Left cardiac atrium (tissue), 4 donors: ENCODE results near the gene ARPC1B. TPM values are rescaled to one million over a fixed set of nuclear protein-coding genes. Genes with fewer than 3 reads are reported as not detected.
"Not testable (repeated sequence)": the region's sequence is repeated elsewhere in the genome, so short reads cannot be mapped to it uniquely, and the experiment has no call there.

ENCODE experiments used
- ATAC-seq, 2 donors: fragments of 200-7000 bp; cut with Tn5 transposase; one replicate each; pipeline ENCODE4 v1.9.1; 2020; ENCODE audit warnings: mild to moderate bottlenecking in 2 of 2, moderate library complexity in 2 of 2
- DNase-seq: peaks from one replicate; pipeline ENCODE4 v3.0.0-alpha.2; 2020
- intact Hi-C, 2 donors: fragments of 100-400 bp; cut with DNase I; formaldehyde crosslinking; loops; one replicate each; pipeline versions ENCODE4 v1.14.1 to v1.15.1; 2022 to 2023
- long read RNA-seq: library from polyadenylated mRNA; unstranded; transcript quantifications from one replicate; pipeline ENCODE4 v2.0.0, GENCODE V29; 2021
- total RNA-seq, 2 donors: library from RNA; stranded (reverse); fragmentation: NEBNext Ultra II Directional; extraction: Animal tissue kit (Norgen Biotek cat#: 25700); gene quantifications; one replicate each; pipeline ENCODE4 v1.2.1, GENCODE V29; 2021
- donor health status: DM: no; HTN: yes; CAD: no.
- donor health status: DM: no; HTN: yes; CAD: no; lungs with severe emphysema.
- donor health status: DM: yes; HTN: yes; CAD: no.
- donor health status: Dilated cardiomyopathy.

The ARPC1B gene
- total RNA-seq, result 10 to 100 TPM; 71.7 to 88.0 TPM
- long read RNA-seq, transcript ARPC1B-201 (10 exons, 1,564 nt), result major isoform, 89 of 107 reads
- long read RNA-seq, partial matches to known transcripts, result 4 of 107 reads
- long read RNA-seq, other reads (novel, unspliced or antisense), result 8 of 107 reads

DNA sequence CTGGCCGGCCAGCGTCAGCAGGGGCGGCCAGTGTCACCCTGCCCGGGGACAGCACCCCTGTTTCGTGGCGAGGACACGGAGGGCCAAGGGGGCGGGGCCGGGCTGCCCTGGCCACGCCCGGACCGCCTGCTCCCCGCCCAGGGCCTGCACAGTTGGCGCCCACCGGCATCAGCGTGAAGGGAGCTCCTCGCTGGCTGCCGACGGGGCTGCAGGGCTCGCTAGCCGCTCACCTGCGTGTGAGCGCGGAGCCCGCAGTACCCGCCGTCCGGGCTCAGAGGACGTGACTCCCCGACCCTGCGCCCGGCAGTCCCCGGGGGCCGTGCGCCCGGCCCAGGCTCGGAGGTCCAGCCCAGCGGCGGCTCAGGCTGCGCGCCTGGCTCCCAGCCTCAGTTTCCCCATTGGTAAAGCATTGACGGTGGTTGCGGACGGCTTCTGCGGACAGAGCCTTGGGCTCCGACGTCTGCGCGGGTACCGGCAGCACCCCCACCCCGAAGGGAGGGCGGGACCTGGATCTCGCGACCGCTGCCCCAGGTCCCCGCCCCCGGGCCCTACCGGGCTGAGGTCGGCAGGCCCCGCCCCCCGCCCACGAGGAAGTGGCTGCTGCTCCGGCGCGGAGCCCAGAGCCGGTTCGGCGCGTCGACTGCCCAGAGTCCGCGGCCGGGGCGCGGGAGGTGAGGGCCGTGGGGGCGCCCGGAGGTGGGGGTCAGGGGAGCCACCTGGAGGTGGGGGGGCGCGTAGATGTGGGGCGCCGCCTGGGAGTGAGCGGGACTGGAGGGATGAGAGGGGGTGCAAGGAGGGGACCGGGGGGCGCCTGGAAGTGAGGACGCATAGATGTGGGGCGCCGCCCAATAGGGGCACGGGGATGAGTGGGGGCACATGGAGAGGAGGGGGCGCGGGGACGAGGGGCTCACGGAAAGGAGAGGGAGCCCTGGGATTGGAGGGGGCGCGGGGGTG lies at the start of gene ARPC1B:
TSS of gene ARPC1B (plus strand) at position 620 of the 954 bp plus-strand sequence. CDS start 10,985 bp downstream, outside the sequence.
- peak; percentile 92 for DNase-seq
- ATAC-seq, result peak; percentile 84 to 89
- intact Hi-C loops, result no loop called here

DNA sequence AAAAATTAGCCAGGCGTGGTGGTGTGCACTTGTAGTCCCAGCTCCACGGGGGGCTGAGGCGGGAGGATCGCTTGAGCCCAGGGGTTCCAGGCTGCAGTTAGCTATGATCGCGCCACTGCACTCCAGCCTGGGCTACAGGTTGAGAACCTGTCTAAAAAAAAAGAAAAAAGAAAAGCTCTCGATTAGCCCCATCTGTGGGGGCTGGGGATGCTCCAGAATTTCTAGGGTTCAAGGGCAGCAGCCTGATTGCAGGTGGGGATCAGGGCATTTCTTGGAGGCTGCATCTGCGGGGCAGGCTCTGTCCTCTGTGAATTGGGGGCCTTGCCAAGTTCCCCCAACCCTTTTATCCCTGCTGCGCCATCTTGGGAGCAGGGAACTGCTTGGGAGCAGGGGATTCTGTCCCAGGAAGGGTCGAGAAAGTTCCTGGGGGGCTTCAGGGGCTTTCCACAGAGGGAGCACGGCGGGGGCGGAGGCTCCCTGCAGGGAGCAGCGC lies 49.5 kb upstream of the ARPC1B start:
- intact Hi-C loops, result no loop called here
- DNase-seq (no peak), ATAC-seq (peak in 1 of 2 donors; percentile 4)

DNA sequence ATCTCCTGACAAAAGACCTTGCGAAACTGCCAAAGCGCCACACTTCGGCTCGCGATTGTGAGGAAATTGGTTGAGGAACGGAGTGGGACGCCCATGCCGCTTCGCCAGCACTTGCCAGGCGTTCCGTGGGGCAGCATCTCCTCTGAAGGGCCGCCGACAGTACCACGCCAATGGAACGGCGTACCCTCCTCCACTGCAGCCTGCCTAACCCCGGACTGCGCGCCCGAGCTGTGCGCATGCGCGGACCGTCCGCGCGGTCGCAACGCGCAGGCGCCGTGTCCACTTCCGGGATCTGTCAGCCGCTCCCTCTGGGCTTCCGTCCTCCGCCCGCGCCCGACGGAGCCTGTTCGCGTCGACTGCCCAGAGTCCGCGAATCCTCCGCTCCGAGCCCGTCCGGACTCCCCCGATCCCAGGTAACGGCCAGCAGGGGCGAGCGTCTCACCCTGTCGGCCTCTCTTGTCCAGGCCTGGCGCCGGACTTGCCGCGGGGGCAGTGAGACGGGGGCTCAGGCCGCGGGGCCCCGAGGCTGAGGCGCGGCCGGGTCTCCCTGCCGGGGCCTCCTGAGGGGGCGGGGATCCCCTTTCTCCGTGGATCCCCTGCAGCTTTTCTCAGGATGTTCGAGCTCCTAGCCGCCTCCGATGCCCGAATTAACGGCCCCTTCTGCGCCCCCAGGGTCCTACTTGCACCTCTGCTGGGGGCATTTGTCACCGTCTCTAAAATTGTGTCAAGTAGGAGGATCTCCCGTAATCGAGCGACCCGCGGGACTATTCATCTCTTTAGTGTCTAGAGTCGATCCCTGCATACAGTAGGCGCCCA lies 48.7 kb upstream of the ARPC1B start, which contains the start of gene ARPC1A:
TSS of gene ARPC1A (plus strand) at position 307 of the 816 bp plus-strand sequence. CDS start 7,456 bp downstream, outside the sequence.
- intact Hi-C loops, result no loop called here
- ATAC-seq, result peak; percentile 97
- DNase-seq, result peak; percentile 93

DNA sequence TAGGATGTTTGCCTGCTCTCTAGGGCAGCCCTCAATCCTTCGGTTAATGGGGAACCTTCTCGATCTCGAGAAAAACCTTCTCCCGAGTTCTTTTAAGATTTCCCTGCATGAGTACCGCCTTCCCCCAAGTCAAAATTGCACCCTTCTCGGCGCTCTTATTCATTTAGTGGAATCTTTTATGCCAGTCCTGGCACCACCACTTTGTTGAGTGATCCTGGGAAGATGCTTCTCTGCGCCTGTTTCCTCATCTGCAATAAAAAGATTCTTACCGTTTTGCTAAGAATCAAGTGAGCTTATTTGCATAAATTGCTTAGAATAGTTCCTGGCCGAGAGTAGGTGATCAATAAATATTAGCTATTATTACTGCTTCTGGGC lies 48.1 kb upstream of the ARPC1B start:
- ATAC-seq (no peak), DNase-seq (no peak)
- intact Hi-C loops, result no loop called here

DNA sequence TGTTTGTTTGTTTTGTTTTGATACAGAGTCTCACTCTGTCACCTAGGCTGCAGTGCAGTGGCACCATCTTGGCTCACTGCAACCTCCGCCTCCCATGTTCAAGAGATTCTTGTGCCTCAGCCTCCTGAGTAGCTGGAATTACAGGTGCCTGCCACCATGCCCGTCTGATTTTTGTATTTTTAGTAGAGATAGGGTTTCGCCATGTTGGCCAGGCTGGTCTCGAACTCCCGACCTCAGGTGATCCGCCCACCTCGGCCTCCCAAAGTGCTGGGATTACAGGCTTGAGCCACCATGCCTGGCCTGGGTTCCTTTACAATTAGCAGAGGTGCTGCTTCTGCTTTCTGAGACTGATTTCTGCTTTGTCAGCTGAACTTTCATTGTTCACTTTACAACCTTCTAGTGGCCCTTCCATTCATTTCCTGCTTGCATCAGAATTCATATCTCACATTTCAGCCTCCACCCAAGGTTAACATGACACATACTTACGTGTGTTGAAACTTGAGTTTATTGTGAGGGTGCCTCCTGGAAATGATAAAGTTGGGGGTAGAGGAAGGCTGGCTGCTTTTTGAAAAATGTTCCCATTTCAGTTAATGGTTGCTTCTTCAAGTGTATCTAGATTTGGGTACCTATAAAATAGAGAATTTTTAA lies 44.1 kb upstream of the ARPC1B start:
- DNase-seq, intact Hi-C loops: not testable (repeated sequence)
- ATAC-seq, result peak in 1 of 2 donors; percentile 35

DNA sequence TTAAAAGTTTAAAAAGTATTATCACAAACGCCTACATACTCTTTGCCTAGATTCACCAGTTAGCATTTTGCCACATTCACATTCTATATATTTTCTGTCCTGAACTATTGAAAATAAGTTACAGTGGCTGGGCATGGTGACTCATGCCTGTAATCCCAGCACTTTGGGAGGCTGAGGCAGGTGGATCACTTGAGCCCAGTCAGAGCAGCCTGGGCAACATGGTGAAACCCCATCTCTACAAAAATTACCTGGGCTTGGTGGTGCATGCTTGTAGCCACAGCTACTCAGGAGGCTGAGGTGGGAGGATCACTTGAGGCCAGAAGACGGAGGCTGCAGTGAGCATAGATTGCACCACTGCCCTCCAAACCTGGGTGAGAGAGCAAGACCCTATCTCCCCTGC lies 43.5 kb upstream of the ARPC1B start:
- DNase-seq (no peak), ATAC-seq (peak in 1 of 2 donors; percentile 25)
- intact Hi-C loops, result no loop called here

DNA sequence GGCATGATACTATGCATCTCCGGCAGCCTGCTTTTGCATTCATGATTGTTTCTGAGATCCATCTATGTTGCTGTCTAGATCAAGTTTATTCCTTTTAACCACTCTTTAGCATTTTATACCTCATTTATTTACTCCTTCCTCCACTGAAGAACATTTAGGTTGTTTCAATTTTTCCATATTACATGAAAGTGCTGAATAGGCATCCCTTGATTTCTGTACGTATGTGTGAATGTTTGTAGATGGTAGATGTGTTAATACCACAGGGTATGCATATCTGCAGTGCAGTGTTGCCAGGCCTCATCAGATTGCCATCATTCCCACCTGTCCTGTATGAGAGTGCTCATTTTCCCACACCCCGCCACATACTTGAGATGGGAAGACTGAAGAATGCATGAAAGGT lies 34.9 kb upstream of the ARPC1B start:
- intact Hi-C loops, result no loop called here
- no peak for ATAC-seq
- no peak for DNase-seq

DNA sequence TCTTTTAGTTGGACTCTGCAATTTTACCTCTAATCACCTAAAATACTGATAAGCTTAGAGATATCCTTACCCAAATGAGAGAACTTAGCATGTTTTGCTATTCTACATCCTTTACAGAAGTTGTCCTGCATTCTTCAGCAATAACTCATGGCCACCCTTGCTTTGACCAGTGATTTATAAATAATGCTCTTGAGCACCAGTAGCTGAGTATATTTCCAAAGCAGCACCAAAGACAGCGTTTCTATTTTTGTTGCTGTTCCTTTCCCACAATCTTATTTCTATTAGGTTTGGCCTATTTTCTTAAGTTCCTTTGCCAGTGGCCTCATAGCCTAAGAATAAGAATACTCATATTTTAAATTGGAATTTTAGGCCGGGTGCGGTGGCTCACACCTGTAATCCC lies 33.9 kb upstream of the ARPC1B start:
- intact Hi-C loops, result no loop called here
- ATAC-seq (no peak), DNase-seq (no peak)

DNA sequence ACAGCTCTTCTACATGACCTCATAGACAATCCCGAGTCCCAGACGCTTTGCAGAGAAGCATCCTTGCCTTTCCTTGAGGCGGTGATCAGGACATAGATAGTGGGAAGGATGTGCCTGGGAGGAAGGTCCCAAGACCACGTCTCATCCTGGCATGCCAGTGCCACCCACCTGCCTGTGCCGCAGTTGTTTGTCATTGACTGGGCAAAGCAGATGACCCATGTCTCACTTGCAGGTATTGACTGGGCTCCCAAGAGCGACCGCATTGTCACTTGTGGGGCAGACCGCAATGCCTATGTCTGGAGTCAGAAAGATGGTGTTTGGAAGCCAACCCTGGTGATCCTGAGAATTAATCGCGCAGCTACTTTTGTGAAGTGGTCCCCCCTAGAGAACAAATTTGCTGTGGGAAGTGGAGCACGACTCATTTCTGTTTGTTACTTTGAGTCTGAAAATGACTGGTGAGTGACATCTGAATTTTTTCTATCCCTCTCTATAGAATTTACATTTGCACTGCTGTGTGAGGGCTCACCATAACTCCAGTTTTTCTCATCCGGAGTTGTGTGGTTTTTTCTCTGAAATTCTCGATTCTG lies 30.4 kb upstream of the ARPC1B start:
- DNase-seq (no peak), ATAC-seq (no peak)
- intact Hi-C loops, result no loop called here

DNA sequence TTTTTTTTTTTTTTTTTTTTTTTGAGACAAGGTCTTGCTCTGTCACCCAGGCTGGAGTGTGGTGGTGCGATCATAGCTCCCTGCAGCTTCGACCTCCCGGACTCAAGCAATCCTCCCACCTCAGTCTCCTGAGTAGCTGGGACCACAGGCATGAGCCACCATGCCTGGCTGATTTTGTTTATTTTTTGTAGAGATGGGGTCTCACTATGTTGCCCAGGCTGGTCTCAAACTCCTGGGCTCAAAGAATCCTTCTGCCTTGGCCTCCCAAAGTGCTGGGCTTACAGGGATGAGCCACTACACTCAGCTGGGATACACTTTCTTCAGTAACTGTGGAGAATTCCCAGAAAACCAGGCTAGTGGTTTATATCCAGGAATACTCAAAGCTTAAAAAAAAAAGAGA lies 23.9 kb upstream of the ARPC1B start:
- DNase-seq, intact Hi-C loops, ATAC-seq: not testable (repeated sequence)

DNA sequence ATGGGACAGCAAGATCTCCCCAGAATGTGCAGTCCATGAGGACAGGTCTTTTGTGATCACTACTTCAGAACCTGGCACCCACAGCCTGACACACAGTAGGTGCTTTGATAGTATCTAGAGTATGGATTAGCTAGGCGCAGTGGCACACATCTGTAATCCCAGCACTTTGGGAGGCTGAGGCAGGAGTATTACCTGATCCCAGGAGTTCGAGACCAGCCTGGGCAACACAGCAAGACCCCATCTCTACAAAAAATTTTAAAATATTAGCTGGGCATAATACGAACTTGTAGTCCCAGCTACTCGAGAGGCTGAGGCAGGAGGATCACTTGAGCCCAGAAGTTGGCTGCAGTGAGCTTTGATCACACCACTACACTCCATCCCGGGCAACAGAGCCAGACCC lies 22.3 kb upstream of the ARPC1B start:
- DNase-seq (no peak), ATAC-seq (no peak)
- intact Hi-C loops, result no loop called here

DNA sequence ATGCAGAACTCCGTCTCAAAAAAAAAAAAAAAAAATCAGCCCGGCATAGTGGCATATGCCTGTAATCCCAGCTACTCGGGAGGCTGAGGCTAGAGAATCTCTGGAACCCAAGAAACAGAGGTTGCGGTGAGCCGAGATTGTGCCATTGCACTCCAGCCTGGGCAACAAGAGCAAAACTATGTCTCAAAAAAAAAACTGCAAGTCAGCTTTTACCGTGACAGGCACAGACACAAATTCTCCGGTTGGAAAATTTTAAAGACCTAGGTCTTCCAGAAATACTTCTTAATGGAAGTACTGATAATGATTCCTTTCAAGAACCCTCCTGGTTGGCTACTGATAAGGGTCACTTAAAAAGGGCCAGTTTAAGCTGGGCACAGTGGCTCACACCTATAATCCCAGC lies 19.4 kb upstream of the ARPC1B start:
- intact Hi-C loops, result no loop called here
- no peak for ATAC-seq
- no peak for DNase-seq

DNA sequence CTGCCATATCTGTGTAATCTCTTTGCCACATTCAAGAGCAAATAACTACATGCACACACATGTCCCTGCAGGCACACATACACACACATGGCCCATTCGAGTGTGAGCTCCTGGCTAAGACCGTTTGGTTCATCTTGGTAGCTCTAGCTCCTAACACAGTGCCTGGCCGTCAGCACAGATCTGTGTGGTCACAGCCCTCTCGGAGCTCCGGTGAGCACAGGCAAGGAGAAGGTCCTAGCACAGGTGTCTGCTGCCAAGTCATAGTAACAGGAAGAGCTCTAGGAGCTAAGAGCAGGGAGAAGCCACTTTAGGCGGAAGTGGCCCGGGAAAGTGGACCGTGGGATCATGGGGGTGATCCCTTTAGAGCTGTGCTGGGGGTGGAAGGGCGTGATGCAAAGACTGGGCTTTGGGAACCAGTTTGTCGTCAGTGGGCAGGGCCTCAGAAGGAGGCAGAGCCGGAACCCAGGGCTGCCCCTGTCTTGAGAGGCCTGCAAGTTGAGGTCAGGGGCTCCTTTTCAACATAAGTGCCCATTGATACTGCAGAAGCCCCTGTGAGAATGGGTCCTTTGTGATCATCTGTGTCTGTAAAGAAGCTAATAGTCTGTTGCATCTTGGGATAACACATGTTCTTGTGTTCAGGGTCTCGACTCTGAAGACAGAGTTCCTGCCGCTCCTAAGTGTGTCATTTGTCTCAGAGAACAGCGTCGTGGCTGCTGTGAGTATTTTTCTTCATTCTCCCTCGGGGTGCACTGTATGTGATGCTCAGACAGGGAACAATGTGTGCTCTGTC lies 16.6 kb upstream of the ARPC1B start:
- ATAC-seq (peak; percentile 38 to 65), DNase-seq (no peak)
- intact Hi-C loops, result no loop called here

DNA sequence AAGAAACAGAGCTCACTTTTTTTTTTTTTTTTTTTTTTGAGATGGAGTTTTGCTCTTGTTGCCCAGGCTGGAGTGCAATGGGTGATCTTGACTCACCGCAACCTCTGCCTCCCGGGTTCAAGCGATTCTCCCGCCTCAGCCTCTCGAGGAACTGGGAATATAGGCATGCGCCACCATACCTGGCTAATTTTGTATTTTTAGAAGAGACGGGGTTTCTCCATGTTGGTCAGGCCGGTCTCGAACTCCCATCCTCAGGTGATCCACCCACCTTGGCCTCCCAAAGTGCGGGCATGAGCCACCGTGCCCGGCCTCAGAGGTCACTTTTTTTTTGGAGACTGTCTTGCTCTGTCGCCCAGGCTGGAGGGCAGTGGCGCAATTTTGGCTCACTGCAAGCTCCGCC lies 16.0 kb upstream of the ARPC1B start:
- intact Hi-C loops, ATAC-seq: not testable (repeated sequence)

DNA sequence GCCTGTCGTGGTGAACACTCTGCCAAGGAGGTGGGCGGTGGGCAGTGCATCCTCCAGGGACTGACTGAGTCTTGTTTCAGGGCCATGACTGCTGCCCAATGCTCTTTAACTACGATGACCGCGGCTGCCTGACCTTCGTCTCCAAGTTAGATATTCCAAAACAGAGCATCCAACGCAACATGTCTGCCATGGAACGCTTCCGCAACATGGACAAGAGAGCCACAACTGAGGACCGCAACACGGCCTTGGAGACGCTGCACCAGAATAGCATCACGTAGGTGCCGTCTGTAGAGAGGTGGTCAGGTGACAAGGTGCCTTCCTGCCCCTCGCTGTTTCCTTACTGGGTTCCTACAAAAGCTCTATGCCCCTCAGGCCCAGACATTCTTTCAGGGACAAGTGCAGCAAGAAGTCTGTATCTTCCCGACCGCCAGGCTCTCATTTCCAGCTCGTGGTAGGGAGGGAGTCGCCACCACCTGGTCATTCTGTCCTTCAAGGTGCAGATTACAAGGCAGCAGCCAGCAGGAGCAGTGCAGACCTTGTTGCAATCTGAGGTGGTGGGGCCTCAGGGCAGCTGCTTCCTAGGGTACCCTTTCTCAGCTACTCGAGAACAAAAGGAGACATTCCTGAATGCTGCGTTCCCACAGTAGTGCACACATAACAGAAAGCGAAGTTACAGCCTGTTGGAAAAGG lies 14.9 kb upstream of the ARPC1B start:
- ATAC-seq (no peak), DNase-seq (no peak)
- intact Hi-C loops, result no loop called here

More for the DNA sequence above, 16.0 kb upstream of the ARPC1B start:
- not testable (repeated sequence) for DNase-seq

DNA sequence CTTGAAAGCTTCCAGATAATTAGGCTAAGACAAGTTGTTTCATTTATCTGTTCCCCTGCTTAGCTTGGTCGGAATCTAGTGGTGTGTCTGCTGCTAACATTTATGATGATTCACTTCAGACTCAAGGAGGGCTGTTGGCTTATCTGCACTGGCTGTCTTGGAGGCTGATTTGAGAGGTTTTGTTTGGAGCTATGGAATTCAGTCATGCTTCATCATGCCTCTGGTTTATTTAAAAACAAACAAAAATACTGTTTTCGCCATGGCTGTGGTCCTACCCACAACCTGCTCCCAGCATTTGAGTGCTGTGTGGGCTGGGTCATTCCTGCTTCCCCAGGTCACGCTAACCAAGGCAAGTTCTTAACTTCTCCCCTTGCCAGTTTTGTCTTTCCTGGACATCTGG lies 11.7 kb upstream of the ARPC1B start:
- ATAC-seq, result no peak
- intact Hi-C loops, result no loop called here
- no peak for DNase-seq

DNA sequence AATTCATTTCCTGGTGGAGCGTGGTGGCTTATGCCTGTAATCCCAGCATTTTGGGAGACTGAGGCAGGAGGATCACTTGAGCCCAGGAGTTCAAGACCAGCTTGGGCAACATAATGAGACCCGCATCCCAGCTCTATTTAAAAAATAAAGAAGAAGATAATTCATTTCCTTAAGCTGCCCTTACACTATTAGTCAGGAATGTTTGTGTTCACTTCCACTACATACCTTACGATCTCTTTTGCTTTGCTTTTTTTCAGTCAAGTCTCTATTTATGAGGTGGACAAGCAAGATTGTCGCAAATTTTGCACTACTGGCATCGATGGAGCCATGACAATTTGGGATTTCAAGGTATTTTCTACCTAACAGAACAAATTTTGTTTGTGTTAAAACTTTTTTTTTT lies 11.2 kb upstream of the ARPC1B start:
- intact Hi-C loops, result no loop called here
- no peak for ATAC-seq
- DNase-seq, result no peak
